Smooth muscle cell (in vitro differentiated cells): Measurements from ENCODE around the gene TSHZ3. TPM values are rescaled to one million over a fixed set of nuclear protein-coding genes. Genes with fewer than 3 reads are reported as not detected.

Source experiments
- DNase-seq: peaks from one replicate; lab custom pipeline; 2025; ENCODE audit not compliant: unreplicated experiment; lab: John Stamatoyannopoulos, UW
- H2AFZ ChIP-seq: fragments of 200-600 bp; sonication (generic); 2 replicates; pipeline ENCODE4 v1.6.0; 2016; ENCODE audit warnings: antibody characterized with exemption, low read depth, mild to moderate bottlenecking
- H3F3A ChIP-seq: fragments of 200-600 bp; sonication (generic); 2 replicates; pipeline ENCODE4 v1.6.0; 2017; ENCODE audit warnings: antibody characterized with exemption, low read depth
- H3K27ac ChIP-seq: fragments of 200-600 bp; sonication (generic); 2 replicates; pipeline ENCODE4 v1.5.1; 2016; ENCODE audit warnings: low read depth, mild to moderate bottlenecking
- H3K27me3 ChIP-seq: fragments of 200-600 bp; sonication (generic); 2 replicates; pipeline ENCODE4 v1.6.1; 2016; ENCODE audit warnings: low read depth, mild to moderate bottlenecking
- H3K36me3 ChIP-seq: fragments of 200-600 bp; sonication (generic); 2 replicates; pipeline ENCODE4 v1.5.1; 2016; ENCODE audit warnings: low read depth
- H3K4me1 ChIP-seq: fragments of 200-600 bp; sonication (generic); 2 replicates; pipeline ENCODE4 v1.5.1; 2016; ENCODE audit warnings: low read depth
- H3K4me2 ChIP-seq: fragments of 200-600 bp; sonication (generic); 2 replicates; pipeline ENCODE4 v1.6.0; 2016; ENCODE audit warnings: mild to moderate bottlenecking
- H3K4me3 ChIP-seq: fragments of 200-600 bp; sonication (generic); 2 replicates; pipeline ENCODE4 v1.5.1; 2016; ENCODE audit warnings: mild to moderate bottlenecking
- H3K79me2 ChIP-seq: fragments of 200-600 bp; sonication (generic); 2 replicates; pipeline ENCODE4 v1.6.0; 2016; ENCODE audit warnings: low read depth, mild to moderate bottlenecking
- H3K9ac ChIP-seq: fragments of 200-600 bp; sonication (generic); 2 replicates; pipeline ENCODE4 v1.6.0; 2016; ENCODE audit warnings: low read depth
- H3K9me3 ChIP-seq: fragments of 200-600 bp; sonication (generic); replicated peaks from 2 replicates; pipeline ENCODE4 v1.5.1; 2016; ENCODE audit warnings: low read depth
- H4K20me1 ChIP-seq: fragments of 200-600 bp; sonication (generic); 2 replicates; pipeline ENCODE4 v1.6.0; 2016; ENCODE audit warnings: low read depth
- WGBS: methylation state at CpG from one replicate; pipeline ENCODE4 v1.1.7; 2016; ENCODE audit warnings: low lambda C conversion rate; 5-methylcytosine and 5-hydroxymethylcytosine counted together
- polyA plus RNA-seq: library from polyadenylated mRNA; unstranded; fragments of >200 nt; fragmentation: Nextera tagmentation; extraction: Ambion mirVana; gene quantifications from 2 replicates; pipeline ENCODE4 v1.2.1, GENCODE V29; 2016
- total RNA-seq: library from RNA; depleted of rRNA; stranded (reverse); fragments of >200 nt; gene quantifications from 2 replicates; pipeline ENCODE4 v1.2.3, GENCODE V29; 2014
- TF ChIP-seq, protein P1 (sequence below): fragments of 200-600 bp; sonication (generic); IDR thresholded peaks from 2 replicates; pipeline ENCODE4 v1.5.1; 2017; ENCODE audit warnings: borderline replicate concordance, mild to moderate bottlenecking, antibody characterized with exemption; ENCODE audit not compliant: insufficient read depth, poor library complexity, severe bottlenecking

TSHZ3 gene
- total and polyA plus RNA-seq, 2 experiments from 2014 or later, result 21.8 to 23.7 TPM

DNA sequence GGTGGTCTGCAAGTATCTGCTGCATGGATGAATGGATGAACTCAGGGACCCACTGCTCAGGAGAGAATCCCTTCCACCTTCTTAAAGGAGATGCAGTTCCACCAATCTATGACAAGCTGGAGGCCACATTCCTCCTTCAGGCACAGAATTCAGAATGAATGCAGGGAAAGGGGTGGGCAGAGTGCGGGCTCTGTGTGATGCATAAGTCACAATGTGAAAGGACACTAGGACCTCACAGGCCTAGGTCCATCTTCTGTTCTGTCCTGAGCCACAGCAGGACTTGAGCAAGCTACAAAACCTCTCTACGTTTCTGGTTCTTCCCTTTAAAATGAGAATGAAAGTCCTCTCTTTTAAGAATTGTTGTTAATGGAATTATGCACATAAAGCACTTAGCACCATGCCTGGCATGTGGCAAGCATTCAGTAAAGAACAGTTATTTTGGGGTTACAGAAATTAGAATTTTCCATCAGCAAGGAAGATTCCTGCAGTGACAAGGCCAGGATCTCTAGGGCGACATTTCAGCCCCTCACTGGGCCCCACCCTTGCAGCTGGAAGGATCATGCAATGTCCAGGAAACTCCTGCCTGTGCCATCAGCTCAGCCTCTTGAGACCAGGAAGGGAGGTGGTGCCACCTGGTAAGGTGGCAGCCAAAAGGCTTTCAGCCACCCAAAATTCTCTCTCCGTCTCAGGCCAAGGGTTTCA, 38.7 kb downstream of the TSHZ3 start:
- TF ChIP-seq, protein P1, sequence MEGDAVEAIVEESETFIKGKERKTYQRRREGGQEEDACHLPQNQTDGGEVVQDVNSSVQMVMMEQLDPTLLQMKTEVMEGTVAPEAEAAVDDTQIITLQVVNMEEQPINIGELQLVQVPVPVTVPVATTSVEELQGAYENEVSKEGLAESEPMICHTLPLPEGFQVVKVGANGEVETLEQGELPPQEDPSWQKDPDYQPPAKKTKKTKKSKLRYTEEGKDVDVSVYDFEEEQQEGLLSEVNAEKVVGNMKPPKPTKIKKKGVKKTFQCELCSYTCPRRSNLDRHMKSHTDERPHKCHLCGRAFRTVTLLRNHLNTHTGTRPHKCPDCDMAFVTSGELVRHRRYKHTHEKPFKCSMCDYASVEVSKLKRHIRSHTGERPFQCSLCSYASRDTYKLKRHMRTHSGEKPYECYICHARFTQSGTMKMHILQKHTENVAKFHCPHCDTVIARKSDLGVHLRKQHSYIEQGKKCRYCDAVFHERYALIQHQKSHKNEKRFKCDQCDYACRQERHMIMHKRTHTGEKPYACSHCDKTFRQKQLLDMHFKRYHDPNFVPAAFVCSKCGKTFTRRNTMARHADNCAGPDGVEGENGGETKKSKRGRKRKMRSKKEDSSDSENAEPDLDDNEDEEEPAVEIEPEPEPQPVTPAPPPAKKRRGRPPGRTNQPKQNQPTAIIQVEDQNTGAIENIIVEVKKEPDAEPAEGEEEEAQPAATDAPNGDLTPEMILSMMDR, result no peak
- Histone ChIP-seq H3K9ac (no peak overlapping the region), H3K79me2 (peaks cover 99% of the 10 kb centered on the region), H3K27me3 (no peaks in the 10 kb centered on the region), H3K27ac (no peak overlapping the region), H4K20me1 (peaks cover 99% of the 10 kb centered on the region), H3F3A (no peaks in the 10 kb centered on the region), H3K9me3 (no peaks in the 10 kb centered on the region), H3K36me3 (no peaks in the 10 kb centered on the region), H3K4me3 (no peak overlapping the region), H3K4me2 (no peak overlapping the region), H3K4me1 (peaks cover 16% of the 10 kb centered on the region), H2AFZ (no peak overlapping the region)
- 91% methylated on average over 4 of the region's 4 CpGs for WGBS
- DNase-seq, result no peak

DNA sequence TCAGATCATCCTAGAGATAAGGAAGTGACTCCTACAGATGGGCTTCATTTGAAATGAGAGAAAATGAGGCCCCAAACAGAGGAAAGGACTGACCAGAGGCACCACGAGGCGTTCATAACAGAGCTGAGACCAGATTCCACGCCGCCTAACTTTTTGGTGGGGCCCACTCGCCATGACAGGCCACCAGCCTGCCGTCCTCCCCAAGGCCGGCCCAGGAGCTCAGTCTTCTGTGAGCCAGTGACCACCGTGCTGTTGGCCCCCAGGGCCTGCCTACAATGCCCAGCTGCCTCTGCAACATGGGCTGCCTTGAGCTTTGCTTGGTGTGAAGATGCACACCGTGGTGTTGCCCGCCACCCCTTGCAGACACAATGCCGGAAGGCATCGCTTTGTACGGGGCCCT, 40.5 kb downstream of the TSHZ3 start:
- H3F3A ChIP-seq, result no peaks in the 10 kb centered on the region
- no peak overlapping the region for H3K9ac ChIP-seq
- H3K4me1 ChIP-seq, result peaks cover 10% of the 10 kb centered on the region
- no peak for DNase-seq
- no peaks in the 10 kb centered on the region for H3K9me3 ChIP-seq
- H3K27me3 ChIP-seq, result no peaks in the 10 kb centered on the region
- no peaks in the 10 kb centered on the region for H3K36me3 ChIP-seq
- H3K4me3 ChIP-seq, result no peak overlapping the region
- H2AFZ ChIP-seq, result no peak overlapping the region
- H4K20me1 ChIP-seq, result peaks cover 99% of the 10 kb centered on the region
- H3K4me2 ChIP-seq, result no peak overlapping the region
- H3K27ac ChIP-seq, result no peak overlapping the region
- WGBS, result 95% methylated on average over 13 of the region's 13 CpGs
- H3K79me2 ChIP-seq, result peaks cover 99% of the 10 kb centered on the region
- TF ChIP-seq, protein P1, result no peak

DNA sequence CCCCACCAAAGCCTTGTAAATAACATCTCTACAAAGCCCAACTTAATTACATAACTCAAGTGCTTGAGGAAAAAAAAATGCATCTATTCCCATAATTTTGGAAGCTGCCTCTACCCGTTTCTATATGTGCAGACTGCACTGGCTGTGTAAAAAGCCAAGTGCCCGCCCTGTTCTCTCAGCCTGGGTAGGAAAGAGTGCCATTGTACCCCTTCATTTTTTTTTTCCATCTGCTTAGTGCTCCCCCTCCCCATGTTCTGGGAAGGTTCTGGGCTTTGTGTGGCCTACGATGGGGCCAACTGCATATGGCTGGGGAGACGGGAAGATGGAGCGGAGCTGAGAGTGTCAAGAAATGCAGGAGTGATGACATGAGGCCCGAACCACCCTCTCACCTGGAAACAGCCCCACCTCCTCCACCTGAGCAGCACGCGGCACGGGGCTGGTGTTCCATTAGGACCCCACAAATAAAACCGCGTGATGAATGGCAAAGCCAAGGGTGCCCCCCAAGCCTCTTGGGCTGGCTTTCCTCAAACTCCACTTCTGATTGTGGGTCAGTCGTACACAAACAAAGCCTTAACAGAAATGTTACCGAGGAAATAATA, 42.1 kb downstream of the TSHZ3 start:
- H3K4me1 ChIP-seq, result peaks cover under 1% of the 10 kb centered on the region
- H3K79me2 ChIP-seq, result peaks cover 99% of the 10 kb centered on the region
- no peak for DNase-seq
- H3K4me2 ChIP-seq, result no peak overlapping the region
- no peaks in the 10 kb centered on the region for H3K9me3 ChIP-seq
- no peak overlapping the region for H3K9ac ChIP-seq
- H3F3A ChIP-seq, result no peaks in the 10 kb centered on the region
- 95% methylated on average over 13 of the region's 13 CpGs for WGBS
- TF ChIP-seq, protein P1, result no peak
- H3K36me3 ChIP-seq, result no peaks in the 10 kb centered on the region
- H2AFZ ChIP-seq, result no peak overlapping the region
- H4K20me1 ChIP-seq, result peaks cover 99% of the 10 kb centered on the region
- H3K4me3 ChIP-seq, result no peak overlapping the region
- no peaks in the 10 kb centered on the region for H3K27me3 ChIP-seq
- no peak overlapping the region for H3K27ac ChIP-seq
